22Rv1 (cell line): ENCODE results near the gene TAOK1.

Source experiments
- CTCF ChIP-seq: fragments of 450-650 bp; IDR thresholded peaks from 2 replicates; pipeline ENCODE4 v1.5.1; 2017; ENCODE audit warnings: mild to moderate bottlenecking
- ZFX ChIP-seq: fragments of 450-650 bp; IDR thresholded peaks from 2 replicates; pipeline ENCODE4 v1.6.1; 2017; ENCODE audit warnings: antibody characterized with exemption, borderline replicate concordance

- TF ChIP-seq CTCF (no peak), ZFX (no peak)
These were observed 193.4 kb downstream of the TAOK1 start for GRCh38 chr17:29583324-29584248.
